Tibial artery (tissue), 4 donors: ENCODE data around the gene FKBP5.
"Not testable (repeated sequence)": the region's sequence is repeated elsewhere in the genome, so short reads cannot be mapped to it uniquely, and the experiment has no call there.

Experiments used
- DNase-seq, 2 donors: peaks; one replicate each; pipeline ENCODE4 v3.0.0-alpha.2; 2019
- H3K27ac ChIP-seq, 2 donors: fragments of 200-600 bp; sonication (generic) in 1 of 2; 1 replicate in 1 of 2; 2 replicates in 1 of 2; pipeline ENCODE4 v1.5.1; 2018 to 2019; ENCODE audit warnings: mild to moderate bottlenecking in 1 of 2
- H3K27me3 ChIP-seq, 2 donors: fragments of 200-600 bp; sonication (generic) in 1 of 2; one replicate each; pipeline versions ENCODE4 v1.5.1 to v1.6.0; 2016 to 2019
- H3K36me3 ChIP-seq, 3 donors: fragments of 200-600 bp; sonication (generic) in 2 of 3; one replicate each; pipeline ENCODE4 v1.5.1; 2016 to 2019; ENCODE audit warnings: mild to moderate bottlenecking in 2 of 3
- H3K4me1 ChIP-seq, 4 donors: fragments of 200-600 bp; sonication (generic) in 2 of 4; 1 replicate in 3 of 4; 2 replicates in 1 of 4; pipeline ENCODE4 v1.5.1; 2016 to 2019
- H3K4me3 ChIP-seq, 2 donors: fragments of 200-600 bp; sonication (generic) in 1 of 2; 1 replicate in 1 of 2; 2 replicates in 1 of 2; pipeline ENCODE4 v1.5.1; 2018 to 2019; ENCODE audit warnings: mild to moderate bottlenecking in 2 of 2
- H3K9me3 ChIP-seq, 3 donors: fragments of 200-600 bp; sonication (generic) in 1 of 3; one replicate each; pipeline ENCODE4 v1.5.1; 2016 to 2019
- CTCF ChIP-seq, 2 experiments: fragments of 200-600 bp in 1 of 2; fragments of 450-650 bp in 1 of 2; IDR thresholded peaks; one replicate each; pipeline ENCODE4 v1.5.1; 2017 to 2019; ENCODE audit warnings: antibody characterized with exemption in 2 of 2, mild to moderate bottlenecking in 1 of 2, moderate library complexity in 1 of 2
- intact Hi-C: fragments of 100-400 bp; cut with DNase I; formaldehyde crosslinking; loops from one replicate; pipeline ENCODE4 v1.15.0; 2023; ENCODE audit warnings: low total_unique reads

The FKBP5 gene

DNA sequence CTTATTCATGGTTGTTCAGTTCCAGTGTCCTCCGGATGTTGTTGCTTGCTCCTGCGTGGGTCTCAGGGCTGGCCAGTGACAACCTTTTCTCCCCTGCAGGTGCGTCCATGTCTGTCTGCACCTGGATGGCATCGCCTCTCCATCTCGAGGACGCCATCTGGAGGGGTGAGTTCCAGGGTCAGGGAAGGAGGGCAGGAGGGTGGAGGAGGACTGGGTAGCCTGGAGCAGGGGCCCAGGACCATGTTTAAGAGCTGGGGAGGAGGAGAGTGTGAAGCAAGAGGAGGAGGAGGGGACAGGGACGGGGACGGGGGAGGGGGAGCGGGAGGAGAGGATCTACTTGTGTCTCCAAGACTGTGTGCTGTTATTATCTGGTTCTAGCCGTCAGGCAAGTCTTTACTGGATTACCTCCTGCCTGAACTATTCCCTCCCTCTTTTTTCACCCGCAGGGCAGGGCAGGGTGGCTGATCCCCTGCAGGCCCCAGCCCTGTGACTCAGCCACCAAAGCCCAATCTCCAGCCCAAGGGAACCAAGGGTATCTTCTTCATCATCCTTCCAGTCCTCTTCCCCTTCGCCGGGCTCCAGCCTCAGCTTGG, 143.8 kb downstream of the FKBP5 start:
- Histone ChIP-seq H3K27me3 (peaks cover 0 to 8% of the 10 kb centered on the region in 2 donors), H3K27ac (no peak overlapping the region), H3K36me3 (no peaks in the 10 kb centered on the region), H3K4me3 (no peak overlapping the region), H3K9me3 (peaks cover 0 to 12% (median 0%) of the 10 kb centered on the region in 3 donors), H3K4me1 (no peaks in the 10 kb centered on the region)
- peak in 1 of 2 donors; percentile 32 for DNase-seq
- no peak for TF ChIP-seq CTCF (IDR thresholded peaks at IDR 0.05)
- intact Hi-C loops = no loop called here

DNA sequence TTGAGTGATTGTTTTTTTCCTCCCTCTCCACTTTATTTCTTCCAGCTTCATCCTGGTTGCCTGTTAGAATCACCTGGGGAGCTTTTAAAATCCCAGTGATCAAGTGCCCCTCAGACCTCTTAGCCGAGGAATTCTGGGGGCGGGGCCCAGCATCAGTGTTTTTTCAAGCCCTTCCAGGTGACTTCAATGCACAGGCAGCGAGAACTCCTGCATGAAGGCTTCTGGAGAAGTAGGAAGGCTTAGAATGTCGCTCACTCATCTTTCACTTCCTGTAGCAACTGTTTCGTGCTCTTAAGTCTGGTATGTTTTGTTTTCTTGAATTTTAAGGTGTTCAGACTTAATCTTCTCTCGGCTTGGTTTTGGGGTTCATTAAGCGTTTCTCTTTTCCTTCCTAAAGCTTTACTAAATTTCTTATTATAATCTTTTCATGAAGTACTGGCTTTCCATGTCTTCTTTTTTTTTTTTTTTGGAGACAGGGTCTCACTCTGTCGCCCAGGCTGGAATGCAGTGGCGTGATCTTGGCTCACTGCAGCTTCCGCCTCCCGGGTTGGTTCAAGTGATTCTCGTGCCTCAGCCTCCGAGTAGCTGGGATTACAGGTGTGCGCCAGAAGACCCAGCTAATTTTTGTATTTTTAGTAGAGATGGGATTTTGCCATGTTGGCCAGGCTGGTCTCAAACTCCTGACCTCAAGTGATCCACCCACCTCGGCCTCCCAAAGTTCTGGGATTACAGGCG, 145.1 kb downstream of the FKBP5 start:
- intact Hi-C loops = no loop called here
- Histone ChIP-seq H3K27ac (no peak overlapping the region), H3K36me3 (no peaks in the 10 kb centered on the region), H3K9me3 (peaks cover 0 to 8% (median 0%) of the 10 kb centered on the region in 3 donors), H3K4me3 (no peak overlapping the region), H3K27me3 (peaks cover 0 to 6% of the 10 kb centered on the region in 2 donors), H3K4me1 (no peaks in the 10 kb centered on the region)
- DNase-seq = no peak
- no peak for TF ChIP-seq CTCF (IDR thresholded peaks at IDR 0.05)

DNA sequence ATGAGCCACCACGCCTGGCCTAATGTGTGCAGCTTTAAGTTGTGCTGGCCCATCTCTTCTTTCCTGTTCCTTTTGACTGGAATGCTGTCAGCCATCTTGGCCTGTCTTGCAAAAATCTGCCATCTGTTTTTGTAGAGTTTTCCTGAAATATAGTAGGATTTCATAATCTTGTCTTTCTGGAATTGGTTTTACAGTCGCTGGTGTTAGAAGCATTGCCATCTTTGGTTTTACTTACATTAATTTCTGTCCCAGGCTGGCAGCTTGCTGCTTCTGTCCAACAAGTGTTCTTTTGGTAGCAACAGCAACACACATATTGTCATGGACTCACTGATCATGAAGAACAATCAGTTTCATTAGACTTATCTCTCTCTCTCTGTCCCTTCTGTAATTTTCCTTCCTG, 146.9 kb downstream of the FKBP5 start:
- DNase-seq = no peak
- intact Hi-C loops = no loop called here
- Histone ChIP-seq H3K4me3 (no peak overlapping the region), H3K9me3 (peaks cover 0 to 8% (median 0%) of the 10 kb centered on the region in 3 donors), H3K4me1 (no peaks in the 10 kb centered on the region), H3K36me3 (no peaks in the 10 kb centered on the region), H3K27me3 (peaks cover 0 to 8% of the 10 kb centered on the region in 2 donors), H3K27ac (no peak overlapping the region)
- TF ChIP-seq CTCF (IDR thresholded peaks at IDR 0.05) = no peak

- Histone ChIP-seq H3K27ac (no peak overlapping the region), H3K36me3 (no peaks in the 10 kb centered on the region), H3K27me3 (peaks cover 0 to 13% of the 10 kb centered on the region in 2 donors), H3K4me1 (no peaks in the 10 kb centered on the region), H3K4me3 (no peak overlapping the region), H3K9me3 (peaks cover 0 to 8% (median 0%) of the 10 kb centered on the region in 3 donors)
- DNase-seq = no peak
- no peak for TF ChIP-seq CTCF (IDR thresholded peaks at IDR 0.05)
- intact Hi-C loops = no loop called here
These were observed 149.5 kb downstream of the FKBP5 start for GRCh38 chr6:35539223-35539622.

DNA sequence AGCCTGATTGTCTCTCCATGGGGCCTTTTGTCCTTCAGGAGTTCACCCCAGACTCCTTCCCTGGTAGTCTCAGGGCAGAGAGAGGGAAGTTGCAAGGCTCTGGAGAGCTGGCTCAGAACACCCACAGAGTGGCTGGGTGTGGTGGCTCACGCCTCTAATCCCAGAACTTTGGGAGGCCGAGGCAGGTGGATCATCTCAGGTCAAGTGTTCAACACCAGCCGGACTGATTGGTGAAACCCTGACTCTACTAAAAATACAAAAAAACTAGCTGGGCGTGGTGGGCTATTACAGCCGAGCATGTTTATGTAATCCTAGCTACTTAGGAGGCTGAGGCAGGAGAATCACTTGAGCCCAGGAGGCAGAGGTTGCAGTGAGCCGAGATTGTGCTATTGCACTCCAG, 152.9 kb downstream of the FKBP5 start:
- H3K9me3 ChIP-seq, H3K4me1 ChIP-seq, H3K4me3 ChIP-seq, H3K36me3 ChIP-seq, DNase-seq, H3K27ac ChIP-seq, intact Hi-C loops: not testable (repeated sequence)
- H3K27me3 ChIP-seq = peaks cover 0 to 21% of the 10 kb centered on the region in 2 donors

- Histone ChIP-seq H3K4me3 (no peak overlapping the region), H3K9me3 (no peaks in the 10 kb centered on the region), H3K4me1 (no peaks in the 10 kb centered on the region), H3K27ac (no peak overlapping the region), H3K27me3 (peaks cover 0 to 21% of the 10 kb centered on the region in 2 donors), H3K36me3 (no peaks in the 10 kb centered on the region)
- intact Hi-C loops = no loop called here
- no peak for TF ChIP-seq CTCF (IDR thresholded peaks at IDR 0.05)
- DNase-seq = no peak
These were observed 154.1 kb downstream of the FKBP5 start for GRCh38 chr6:35534407-35535170.
